Transverse colon (tissue), 4 donors: ENCODE results near the gene RASA4B.
"Not testable (repeated sequence)": the region's sequence is repeated elsewhere in the genome, so short reads cannot be mapped to it uniquely, and the experiment has no call there.

Source experiments
- EP300 ChIP-seq: sonication (generic); formaldehyde crosslinking; IDR thresholded peaks from one replicate; pipeline ENCODE4 v1.6.1; 2017; ENCODE audit warnings: antibody characterized with exemption, low read depth
- POLR2A ChIP-seq: fragments of 450-650 bp; IDR thresholded peaks from one replicate; pipeline ENCODE4 v1.6.1; 2016; ENCODE audit warnings: antibody characterized with exemption, mild to moderate bottlenecking, moderate library complexity
- POLR2AphosphoS5 ChIP-seq, 3 donors: sonication (generic); formaldehyde crosslinking; IDR thresholded peaks; one replicate each; pipeline ENCODE4 v1.6.1; 2016; ENCODE audit warnings: antibody characterized with exemption in 3 of 3
- TF ChIP-seq, protein P1 (sequence below), 5 experiments: fragments of 200-600 bp in 3 of 5; fragments of 450-650 bp in 2 of 5; sonication (generic) in 3 of 5; IDR thresholded peaks; 1 replicate in 2 of 5; 2 replicates in 3 of 5; pipeline ENCODE4 v1.5.1; 2016 to 2017; ENCODE audit warnings: antibody characterized with exemption in 5 of 5, inconsistent platforms in 3 of 5, mild to moderate bottlenecking in 2 of 5, moderate library complexity in 1 of 5

DNA sequence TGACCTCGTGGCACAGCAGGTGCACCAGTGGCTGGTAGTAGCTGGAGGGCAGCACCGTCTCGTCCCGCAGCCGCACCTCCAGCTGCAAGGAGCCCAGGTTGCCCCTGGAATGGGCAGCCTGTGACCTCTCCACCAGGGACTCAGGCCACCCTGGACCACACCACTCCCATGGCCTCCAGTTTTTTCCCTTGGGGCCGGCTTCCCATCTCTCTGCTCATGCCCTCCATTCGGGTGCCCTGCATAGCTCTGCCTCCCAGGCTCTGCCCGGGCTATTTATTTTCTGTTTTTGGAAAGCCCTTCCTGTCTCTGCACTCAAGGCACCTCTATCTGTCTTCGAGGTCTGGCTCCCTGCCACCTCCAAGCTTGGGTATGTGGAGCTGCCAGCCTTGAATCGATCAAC is 20.7 kb downstream of the RASA4B start:
- TF ChIP-seq, protein P1, sequence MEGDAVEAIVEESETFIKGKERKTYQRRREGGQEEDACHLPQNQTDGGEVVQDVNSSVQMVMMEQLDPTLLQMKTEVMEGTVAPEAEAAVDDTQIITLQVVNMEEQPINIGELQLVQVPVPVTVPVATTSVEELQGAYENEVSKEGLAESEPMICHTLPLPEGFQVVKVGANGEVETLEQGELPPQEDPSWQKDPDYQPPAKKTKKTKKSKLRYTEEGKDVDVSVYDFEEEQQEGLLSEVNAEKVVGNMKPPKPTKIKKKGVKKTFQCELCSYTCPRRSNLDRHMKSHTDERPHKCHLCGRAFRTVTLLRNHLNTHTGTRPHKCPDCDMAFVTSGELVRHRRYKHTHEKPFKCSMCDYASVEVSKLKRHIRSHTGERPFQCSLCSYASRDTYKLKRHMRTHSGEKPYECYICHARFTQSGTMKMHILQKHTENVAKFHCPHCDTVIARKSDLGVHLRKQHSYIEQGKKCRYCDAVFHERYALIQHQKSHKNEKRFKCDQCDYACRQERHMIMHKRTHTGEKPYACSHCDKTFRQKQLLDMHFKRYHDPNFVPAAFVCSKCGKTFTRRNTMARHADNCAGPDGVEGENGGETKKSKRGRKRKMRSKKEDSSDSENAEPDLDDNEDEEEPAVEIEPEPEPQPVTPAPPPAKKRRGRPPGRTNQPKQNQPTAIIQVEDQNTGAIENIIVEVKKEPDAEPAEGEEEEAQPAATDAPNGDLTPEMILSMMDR (IDR thresholded peaks at IDR 0.05) = not testable (repeated sequence)
- TF ChIP-seq POLR2AphosphoS5 (IDR thresholded peaks at IDR 0.05); EP300; POLR2A: not testable (repeated sequence)
